SK-N-SH (cell line): ENCODE data around the gene BRD4. TPM values are rescaled to one million over a fixed set of nuclear protein-coding genes. Genes with fewer than 3 reads are reported as not detected.

Source experiments
- CTCF ChIA-PET: fragments of 300-600, 350-600 bp; formaldehyde crosslinking; extraction: SDS; loops from one replicate; lab custom pipeline; 2021; lab: Yijun Ruan, JAX
- POLR2A ChIA-PET: fragments of 350-600 bp; sonication (Branson Sonifier 250); formaldehyde crosslinking; extraction: SDS; loops from one replicate; lab custom pipeline; 2020; ENCODE audit warnings: antibody characterized with exemption, inconsistent platforms; lab: Yijun Ruan, JAX
- DNase-seq: peaks from one replicate; pipeline ENCODE4 v3.0.0; 2012
- H2AFZ ChIP-seq: fragments of 200-600 bp; sonication (generic); 2 replicates; pipeline ENCODE4 v1.8.1; 2016; ENCODE audit warnings: antibody characterized with exemption, mild to moderate bottlenecking, low read depth
- H3F3A ChIP-seq: fragments of 200-600 bp; sonication (generic); replicated peaks from 2 replicates; pipeline ENCODE3; 2016; ENCODE audit warnings: antibody characterized with exemption, mild to moderate bottlenecking; ENCODE audit not compliant: insufficient read depth
- H3K27ac ChIP-seq, 2 experiments: fragments of 200-500 bp in 1 of 2; fragments of 200-600 bp in 1 of 2; sonication (Bioruptor generic) in 1 of 2; sonication (generic), shearing (Covaris generic) in 1 of 2; 2 replicates each; pipeline versions ENCODE4 v1.5.1 to v1.6.1; 2014 to 2016; ENCODE audit warnings: low read depth in 2 of 2, inconsistent platforms in 1 of 2, low read length in 1 of 2, mild to moderate bottlenecking in 1 of 2, mixed read lengths in 1 of 2
- H3K27me3 ChIP-seq: fragments of 200-600 bp; sonication (generic), shearing (Covaris generic); 2 replicates; pipeline ENCODE4 v1.6.1; 2016; ENCODE audit warnings: mixed run types; ENCODE audit not compliant: insufficient read depth
- H3K36me3 ChIP-seq, 2 experiments: fragments of 200-500 bp in 1 of 2; fragments of 200-600 bp in 1 of 2; sonication (Bioruptor generic) in 1 of 2; sonication (generic) in 1 of 2; replicated peaks in 1 of 2; 2 replicates each; pipeline versions ENCODE3 to v1.5.1; 2014 to 2016; ENCODE audit warnings: low read length in 1 of 2, mild to moderate bottlenecking in 1 of 2; ENCODE audit not compliant: insufficient read depth in 2 of 2, control insufficient read depth in 1 of 2
- H3K4me1 ChIP-seq, 2 experiments: fragments of 200-500 bp in 1 of 2; fragments of 200-600 bp in 1 of 2; sonication (Bioruptor generic) in 1 of 2; sonication (generic), shearing (Covaris generic) in 1 of 2; 2 replicates each; pipeline versions ENCODE4 v1.5.1 to v1.6.1; 2014 to 2016; ENCODE audit warnings: low read depth in 1 of 2, low read length in 1 of 2, mixed run types in 1 of 2; ENCODE audit not compliant: insufficient read depth in 2 of 2, control insufficient read depth in 1 of 2
- H3K4me2 ChIP-seq: fragments of 200-600 bp; sonication (generic), shearing (Covaris generic); 2 replicates; pipeline ENCODE4 v1.6.1; 2017; ENCODE audit warnings: mixed run types
- H3K4me3 ChIP-seq, 2 experiments: fragments of 200-500 bp in 1 of 2; fragments of 200-600 bp in 1 of 2; sonication (Bioruptor generic) in 1 of 2; sonication (generic), shearing (Covaris generic) in 1 of 2; 2 replicates each; pipeline versions ENCODE4 v1.5.1 to v1.8.1; 2014 to 2016; ENCODE audit warnings: low read depth in 2 of 2, inconsistent platforms in 1 of 2, low read length in 1 of 2, mild to moderate bottlenecking in 1 of 2, mixed read lengths in 1 of 2, moderate library complexity in 1 of 2
- H3K79me2 ChIP-seq: fragments of 200-600 bp; sonication (generic); 2 replicates; pipeline ENCODE4 v1.8.1; 2017; ENCODE audit warnings: mild to moderate bottlenecking; ENCODE audit not compliant: insufficient read depth
- H3K9ac ChIP-seq: fragments of 200-600 bp; sonication (generic); 2 replicates; pipeline ENCODE4 v1.6.1; 2017; ENCODE audit warnings: mixed run types
- H3K9me2 ChIP-seq: fragments of 200-600 bp; sonication (generic); 2 replicates; pipeline ENCODE4 v1.6.1; 2017; ENCODE audit warnings: mixed run types
- H3K9me3 ChIP-seq: fragments of 200-600 bp; sonication (generic); 2 replicates; pipeline ENCODE4 v1.6.1; 2017; ENCODE audit warnings: mixed run types, mild to moderate bottlenecking, moderate library complexity
- H4K20me1 ChIP-seq: fragments of 200-600 bp; sonication (generic); 2 replicates; pipeline ENCODE4 v1.6.1; 2017; ENCODE audit warnings: mild to moderate bottlenecking, mixed run types; ENCODE audit not compliant: insufficient read depth
- CHD2 ChIP-seq: fragments of 150-350 bp; IDR thresholded peaks from 2 replicates; pipeline ENCODE4 v1.6.1; 2018; ENCODE audit warnings: low read length; ENCODE audit not compliant: partially characterized antibody
- ELF1 ChIP-seq: IDR thresholded peaks from 2 replicates; pipeline ENCODE4 v1.4.0; 2012
- EP300 ChIP-seq, 2 experiments: IDR thresholded peaks; 2 replicates each; pipeline versions ENCODE4 v1.4.0 to v1.6.1; 2012; ENCODE audit warnings: borderline replicate concordance in 1 of 2, low read depth in 1 of 2, low read length in 1 of 2
- EZH2phosphoT487 ChIP-seq: fragments of 200-600 bp; sonication (generic); IDR thresholded peaks from 2 replicates; pipeline ENCODE4 v1.6.1; 2017; ENCODE audit warnings: low read depth, mixed run types, mild to moderate bottlenecking, antibody characterized with exemption, moderate library complexity, borderline replicate concordance
- FOSL2 ChIP-seq: IDR thresholded peaks from 2 replicates; pipeline ENCODE4 v1.4.0; 2012; ENCODE audit warnings: low read depth, mild to moderate bottlenecking, moderate library complexity, borderline replicate concordance
- FOXJ3 ChIP-seq: sonication (generic); formaldehyde crosslinking; IDR thresholded peaks from 2 replicates; pipeline ENCODE4 v1.5.1; 2020; ENCODE audit warnings: mild to moderate bottlenecking, missing genetic modification reagents
- FOXM1 ChIP-seq: IDR thresholded peaks from 2 replicates; pipeline ENCODE4 v1.4.0; 2012; ENCODE audit warnings: low read depth, mild to moderate bottlenecking
- GABPA ChIP-seq: IDR thresholded peaks from 2 replicates; pipeline ENCODE4 v1.4.0; 2012; ENCODE audit warnings: low read depth, mild to moderate bottlenecking
- GATA2 ChIP-seq: sonication (generic); formaldehyde crosslinking; IDR thresholded peaks from 2 replicates; pipeline ENCODE4 v1.5.0; 2020; ENCODE audit warnings: mild to moderate bottlenecking, missing genetic modification reagents
- JUND ChIP-seq: IDR thresholded peaks from 2 replicates; pipeline ENCODE4 v1.4.0; 2012
- MXI1 ChIP-seq: IDR thresholded peaks from 2 replicates; pipeline ENCODE4 v1.6.1; 2012; ENCODE audit warnings: mild to moderate bottlenecking, low read depth, low read length, improper control_type of control experiment
- NRF1 ChIP-seq: IDR thresholded peaks from 2 replicates; pipeline ENCODE4 v1.6.1; 2012; ENCODE audit warnings: low read depth, mild to moderate bottlenecking, low read length
- POLR2AphosphoS5 ChIP-seq: IDR thresholded peaks from 2 replicates; pipeline ENCODE4 v1.6.1; 2012; ENCODE audit warnings: low read depth, low read length
- RAD21 ChIP-seq: IDR thresholded peaks from 2 replicates; pipeline ENCODE4 v1.6.1; 2012; ENCODE audit warnings: mild to moderate bottlenecking, low read length
- RFX5 ChIP-seq: IDR thresholded peaks from 2 replicates; pipeline ENCODE4 v1.6.1; 2012; ENCODE audit warnings: mild to moderate bottlenecking, improper control_type of control experiment, low read length
- RXRA ChIP-seq: IDR thresholded peaks from 2 replicates; pipeline ENCODE4 v1.4.0; 2012; ENCODE audit warnings: low read depth, mild to moderate bottlenecking, borderline replicate concordance
- SMC3 ChIP-seq: IDR thresholded peaks from 2 replicates; pipeline ENCODE4 v1.6.1; 2012; ENCODE audit warnings: low read depth, low read length, improper control_type of control experiment
- TAF1 ChIP-seq: IDR thresholded peaks from 2 replicates; pipeline ENCODE4 v1.6.1; 2012; ENCODE audit warnings: low read depth, mild to moderate bottlenecking, low read length, moderate library complexity, borderline replicate concordance
- TEAD4 ChIP-seq: IDR thresholded peaks from 2 replicates; pipeline ENCODE4 v1.4.0; 2012; ENCODE audit warnings: mild to moderate bottlenecking, borderline replicate concordance; ENCODE audit not compliant: insufficient read depth
- WGBS: methylation state at CpG from one replicate; pipeline ENCODE4 v1.1.6; 2017; ENCODE audit warnings: low lambda C conversion rate; 5-methylcytosine and 5-hydroxymethylcytosine counted together
- polyA plus RNA-seq, 3 experiments: library from polyadenylated mRNA; depleted of rRNA; stranded (reverse); fragments of >200 nt; gene quantifications; 2 replicates each; pipeline ENCODE4 v1.2.3, GENCODE V29; 2012
- TF ChIP-seq, protein P1 (sequence below): IDR thresholded peaks from 2 replicates; pipeline ENCODE4 v1.4.0; 2012; ENCODE audit warnings: low read depth, borderline replicate concordance
- TF ChIP-seq, protein P2 (sequence below): IDR thresholded peaks from 2 replicates; pipeline ENCODE4 v1.4.0; 2012; ENCODE audit warnings: low read depth
- TF ChIP-seq, protein P3 (sequence below): IDR thresholded peaks from 2 replicates; pipeline ENCODE4; 2012
- TF ChIP-seq, protein P4 (sequence below): fragments of 150-350 bp; IDR thresholded peaks from 2 replicates; pipeline ENCODE4 v1.6.1; 2016; ENCODE audit warnings: mild to moderate bottlenecking, low read depth, low read length

Gene BRD4
- polyA plus RNA-seq, 1 of the 3 experiments (the other 2 are of a cell fraction), result 10.0 TPM

DNA sequence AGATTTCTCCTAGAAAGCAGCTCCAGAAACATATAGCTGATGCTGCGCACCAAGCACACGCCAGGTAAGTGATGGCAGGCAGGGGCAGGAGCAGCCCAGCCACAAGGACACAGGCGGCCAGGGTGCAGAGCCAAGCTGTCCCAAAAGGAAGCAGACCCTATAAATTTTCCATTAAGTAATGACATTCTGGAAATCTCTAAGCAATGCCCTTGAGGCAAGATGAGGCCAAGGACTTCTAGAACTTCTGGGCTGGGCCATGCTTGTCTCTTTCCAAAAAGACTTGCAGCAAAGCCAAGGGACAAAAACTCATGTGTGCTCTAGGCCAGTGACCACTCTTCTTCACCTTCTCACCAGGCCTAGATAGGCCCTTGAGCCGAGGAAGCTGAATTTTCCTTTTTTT, 57.9 kb downstream of the BRD4 start:
- H3K4me2 ChIP-seq, result no peak overlapping the region
- peaks cover 100% of the 10 kb centered on the region for H4K20me1 ChIP-seq
- 96% methylated on average over 4 of the region's 4 CpGs for WGBS

DNA sequence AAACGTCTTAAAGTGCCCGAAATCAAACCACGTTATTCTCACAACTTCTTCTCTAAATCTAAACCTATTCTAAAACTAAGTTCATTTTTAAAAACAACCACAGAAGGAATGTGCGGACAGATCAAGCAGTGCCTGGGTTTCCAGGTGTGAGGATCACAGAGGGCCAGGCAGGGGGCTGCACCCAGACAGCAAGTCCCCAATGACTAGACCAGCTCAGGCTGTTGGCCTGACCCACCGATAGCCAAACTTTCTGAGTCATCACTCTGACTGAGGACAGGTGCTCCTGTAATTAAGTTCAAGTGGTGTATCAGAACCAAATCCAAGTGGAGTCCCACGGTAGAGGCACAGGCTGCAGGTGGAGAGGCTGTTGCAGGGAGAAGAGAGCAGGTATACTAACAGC, 62.5 kb downstream of the BRD4 start:
- no peak for TF ChIP-seq RAD21
- TF ChIP-seq RFX5, result no peak
- no peak for TF ChIP-seq NRF1
- no peak for TF ChIP-seq TAF1
- no peak for TF ChIP-seq ELF1
- no peak for TF ChIP-seq EZH2phosphoT487
- TF ChIP-seq MXI1, result no peak
- TF ChIP-seq, protein P1, sequence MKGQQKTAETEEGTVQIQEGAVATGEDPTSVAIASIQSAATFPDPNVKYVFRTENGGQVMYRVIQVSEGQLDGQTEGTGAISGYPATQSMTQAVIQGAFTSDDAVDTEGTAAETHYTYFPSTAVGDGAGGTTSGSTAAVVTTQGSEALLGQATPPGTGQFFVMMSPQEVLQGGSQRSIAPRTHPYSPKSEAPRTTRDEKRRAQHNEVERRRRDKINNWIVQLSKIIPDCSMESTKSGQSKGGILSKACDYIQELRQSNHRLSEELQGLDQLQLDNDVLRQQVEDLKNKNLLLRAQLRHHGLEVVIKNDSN, result no peak
- no peak for TF ChIP-seq POLR2AphosphoS5
- TF ChIP-seq, protein P2, sequence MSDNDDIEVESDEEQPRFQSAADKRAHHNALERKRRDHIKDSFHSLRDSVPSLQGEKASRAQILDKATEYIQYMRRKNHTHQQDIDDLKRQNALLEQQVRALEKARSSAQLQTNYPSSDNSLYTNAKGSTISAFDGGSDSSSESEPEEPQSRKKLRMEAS, result no peak
- H3K9me3 ChIP-seq, result no peaks in the 10 kb centered on the region
- WGBS, result 99% methylated on average over 6 of the region's 6 CpGs
- no peaks in the 10 kb centered on the region for H3K27me3 ChIP-seq
- peaks cover 100% of the 10 kb centered on the region for H4K20me1 ChIP-seq
- H2AFZ ChIP-seq, result no peak overlapping the region
- no peak for DNase-seq
- peaks cover 18% of the 10 kb centered on the region for H3F3A ChIP-seq
- peaks cover 92% of the 10 kb centered on the region for H3K79me2 ChIP-seq
- H3K27ac ChIP-seq, result no peak overlapping the region; a peak in 1 of 4 replicates
- ChIA-PET POLR2A (no interaction called here), CTCF (interaction anchor here (0.7 kb wide), 1 partner anchor 18 kb away, joined by 3 read pairs; no protein-coding TSS in a partner anchor)
- H3K36me3 ChIP-seq, result peaks cover 14 to 49% of the 10 kb centered on the region in 2 experiments
- no peak overlapping the region for H3K4me3 ChIP-seq
- peaks cover 12 to 54% of the 10 kb centered on the region in 2 experiments for H3K4me1 ChIP-seq
- no peaks in the 10 kb centered on the region for H3K9me2 ChIP-seq
- no peak overlapping the region for H3K4me2 ChIP-seq
- no peak overlapping the region for H3K9ac ChIP-seq

More for the DNA sequence above, 57.9 kb downstream of the BRD4 start:
- Histone ChIP-seq H3K27ac (no peak overlapping the region; a peak in 1 of 4 replicates), H3K4me3 (no peak overlapping the region), H3K9me2 (no peaks in the 10 kb centered on the region), H3K27me3 (no peaks in the 10 kb centered on the region), H3F3A (no peaks in the 10 kb centered on the region), H2AFZ (no peak overlapping the region), H3K9ac (no peak overlapping the region), H3K9me3 (no peaks in the 10 kb centered on the region), H3K36me3 (peaks cover 7 to 25% of the 10 kb centered on the region in 2 experiments), H3K4me1 (peaks cover 3 to 42% of the 10 kb centered on the region in 2 experiments; a peak in 2 of 4 replicates), H3K79me2 (peaks cover 100% of the 10 kb centered on the region)
- TF ChIP-seq TAF1, result no peak
- TF ChIP-seq GATA2 (CRISPR knock-in tag), result no peak
- TF ChIP-seq EZH2phosphoT487, result no peak
- TF ChIP-seq MXI1, result no peak
- no peak for TF ChIP-seq GABPA
- TF ChIP-seq, protein P2, result no peak
- TF ChIP-seq, protein P3, sequence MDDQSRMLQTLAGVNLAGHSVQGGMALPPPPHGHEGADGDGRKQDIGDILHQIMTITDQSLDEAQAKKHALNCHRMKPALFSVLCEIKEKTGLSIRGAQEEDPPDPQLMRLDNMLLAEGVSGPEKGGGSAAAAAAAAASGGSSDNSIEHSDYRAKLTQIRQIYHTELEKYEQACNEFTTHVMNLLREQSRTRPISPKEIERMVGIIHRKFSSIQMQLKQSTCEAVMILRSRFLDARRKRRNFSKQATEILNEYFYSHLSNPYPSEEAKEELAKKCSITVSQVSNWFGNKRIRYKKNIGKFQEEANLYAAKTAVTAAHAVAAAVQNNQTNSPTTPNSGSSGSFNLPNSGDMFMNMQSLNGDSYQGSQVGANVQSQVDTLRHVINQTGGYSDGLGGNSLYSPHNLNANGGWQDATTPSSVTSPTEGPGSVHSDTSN, result no peak
- no peak for TF ChIP-seq SMC3
- TF ChIP-seq CHD2, result no peak
- TF ChIP-seq EP300 (IDR thresholded peaks at IDR 0.05; ENCODE audit: borderline replicate concordance in 1 of 2, low read depth in 1 of 2, low read length in 1 of 2), result no peak
- TF ChIP-seq FOXJ3 (CRISPR knock-in tag), result no peak
- TF ChIP-seq FOSL2, result no peak
- no peak for TF ChIP-seq ELF1
- TF ChIP-seq NRF1, result no peak
- TF ChIP-seq RXRA, result no peak
- no peak for TF ChIP-seq JUND
- TF ChIP-seq FOXM1, result no peak
- TF ChIP-seq, protein P4, sequence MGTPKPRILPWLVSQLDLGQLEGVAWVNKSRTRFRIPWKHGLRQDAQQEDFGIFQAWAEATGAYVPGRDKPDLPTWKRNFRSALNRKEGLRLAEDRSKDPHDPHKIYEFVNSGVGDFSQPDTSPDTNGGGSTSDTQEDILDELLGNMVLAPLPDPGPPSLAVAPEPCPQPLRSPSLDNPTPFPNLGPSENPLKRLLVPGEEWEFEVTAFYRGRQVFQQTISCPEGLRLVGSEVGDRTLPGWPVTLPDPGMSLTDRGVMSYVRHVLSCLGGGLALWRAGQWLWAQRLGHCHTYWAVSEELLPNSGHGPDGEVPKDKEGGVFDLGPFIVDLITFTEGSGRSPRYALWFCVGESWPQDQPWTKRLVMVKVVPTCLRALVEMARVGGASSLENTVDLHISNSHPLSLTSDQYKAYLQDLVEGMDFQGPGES, result no peak
- no peak for TF ChIP-seq RAD21
- TF ChIP-seq TEAD4, result no peak
- CTCF ChIA-PET, result interaction anchor here (1.4 to 1.8 kb wide), 2 partner anchors 13 to 23 kb away, joined by 3 to 4 read pairs; no protein-coding TSS in a partner anchor
- DNase-seq, result no peak
- POLR2A ChIA-PET, result interaction anchor here (0.7 kb wide), 1 partner anchor 40 kb away, joined by 3 read pairs; no protein-coding TSS in a partner anchor
